Hepatocyte (in vitro differentiated cells): Measurements from ENCODE around the gene MGLL. TPM values are rescaled to one million over a fixed set of nuclear protein-coding genes. Genes with fewer than 3 reads are reported as not detected.
A peak's percentile ranks its signal among the peaks of the same experiment; 100 is the strongest.

Experiments
- DNase-seq: peaks from one replicate; pipeline ENCODE4 v3.0.0-alpha.2; 2016; ENCODE audit warnings: low spot score
- H2AFZ ChIP-seq: fragments of 200-600 bp; sonication (generic); 2 replicates; pipeline ENCODE4 v1.6.0; 2016; ENCODE audit warnings: antibody characterized with exemption, mild to moderate bottlenecking
- H3K27ac ChIP-seq: fragments of 200-600 bp; sonication (generic); 2 replicates; pipeline ENCODE4 v1.5.1; 2016; ENCODE audit warnings: mild to moderate bottlenecking
- H3K27me3 ChIP-seq: fragments of 200-600 bp; sonication (generic); 2 replicates; pipeline ENCODE4 v1.6.1; 2016
- H3K36me3 ChIP-seq: fragments of 200-600 bp; sonication (generic); replicated peaks from 2 replicates; pipeline ENCODE4 v1.5.1; 2016; ENCODE audit warnings: low read depth; ENCODE audit not compliant: insufficient read depth
- H3K4me1 ChIP-seq: fragments of 200-600 bp; sonication (generic); 2 replicates; pipeline ENCODE4 v1.5.1; 2016; ENCODE audit warnings: mild to moderate bottlenecking, moderate library complexity; ENCODE audit not compliant: insufficient read depth
- H3K4me2 ChIP-seq: fragments of 200-600 bp; sonication (generic); 2 replicates; pipeline ENCODE4 v1.6.0; 2016
- H3K4me3 ChIP-seq: fragments of 200-600 bp; sonication (generic); 2 replicates; pipeline ENCODE4 v1.5.1; 2016; ENCODE audit warnings: mild to moderate bottlenecking
- H3K79me2 ChIP-seq: fragments of 200-600 bp; sonication (generic); 2 replicates; pipeline ENCODE4 v1.6.0; 2017; ENCODE audit warnings: mild to moderate bottlenecking
- H3K9me2 ChIP-seq: fragments of 200-600 bp; sonication (generic); replicated peaks from 2 replicates; pipeline ENCODE4 v1.6.0; 2017; ENCODE audit warnings: mild to moderate bottlenecking; ENCODE audit not compliant: insufficient read depth
- H3K9me3 ChIP-seq: fragments of 200-600 bp; sonication (generic); 2 replicates; pipeline ENCODE4 v1.5.1; 2016; ENCODE audit warnings: low read depth, mild to moderate bottlenecking
- H4K20me1 ChIP-seq: fragments of 200-600 bp; sonication (generic); 2 replicates; pipeline ENCODE4 v1.6.0; 2016; ENCODE audit warnings: mild to moderate bottlenecking; ENCODE audit not compliant: insufficient read depth, poor library complexity, severe bottlenecking
- EZH2 ChIP-seq: fragments of 200-600 bp; sonication (generic); IDR thresholded peaks from 2 replicates; pipeline ENCODE4 v1.6.1; 2016; ENCODE audit warnings: antibody characterized with exemption, mild to moderate bottlenecking, borderline replicate concordance
- EZH2phosphoT487 ChIP-seq: fragments of 200-600 bp; sonication (generic); IDR thresholded peaks from one replicate; pipeline ENCODE4 v1.6.1; 2018; ENCODE audit warnings: antibody characterized with exemption, mild to moderate bottlenecking, low read depth, moderate library complexity; ENCODE audit not compliant: unreplicated experiment, severe bottlenecking
- WGBS: methylation state at CpG from one replicate; pipeline ENCODE4 v1.1.6; 2016; ENCODE audit warnings: low lambda C conversion rate; ENCODE audit errors: missing lambda C conversion rate; 5-methylcytosine and 5-hydroxymethylcytosine counted together
- polyA plus RNA-seq: library from polyadenylated mRNA; unstranded; fragments of >200 nt; fragmentation: Nextera tagmentation; extraction: Ambion mirVana; gene quantifications from 2 replicates; pipeline ENCODE4 v1.2.1, GENCODE V29; 2016
- total RNA-seq: library from RNA; depleted of rRNA; stranded (reverse); fragments of >200 nt; gene quantifications from 2 replicates; pipeline ENCODE4 v1.2.3, GENCODE V29; 2014
- TF ChIP-seq, protein P1 (sequence below): fragments of 200-600 bp; sonication (generic); IDR thresholded peaks from 2 replicates; pipeline ENCODE4 v1.5.1; 2016; ENCODE audit warnings: antibody characterized with exemption, mild to moderate bottlenecking; ENCODE audit not compliant: poor library complexity

MGLL gene
- total and polyA plus RNA-seq, 2 experiments from 2014 or later, result 7.3 to 21.4 TPM

DNA sequence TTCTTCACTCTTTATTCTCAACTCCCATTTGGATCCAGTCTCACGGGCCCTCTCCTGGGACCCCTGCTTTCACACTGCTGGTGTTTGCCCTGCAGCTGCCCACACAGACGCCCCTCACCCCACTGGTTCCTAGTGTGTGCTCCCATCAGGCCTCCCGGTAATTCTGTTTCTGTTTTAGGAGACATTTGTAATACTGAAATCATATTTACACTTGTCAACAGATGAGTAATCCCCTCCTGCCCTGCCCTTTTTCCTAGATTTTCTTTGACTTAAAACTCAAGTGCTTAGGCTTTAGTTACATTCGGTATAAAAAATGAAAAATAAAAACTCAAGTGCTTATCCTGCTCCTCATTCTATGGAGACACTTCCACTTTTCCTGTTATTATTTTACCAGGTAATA is 167.9 kb downstream of the MGLL start:
- TF ChIP-seq EZH2phosphoT487, result no peak
- TF ChIP-seq EZH2, result no peak
- TF ChIP-seq, protein P1, sequence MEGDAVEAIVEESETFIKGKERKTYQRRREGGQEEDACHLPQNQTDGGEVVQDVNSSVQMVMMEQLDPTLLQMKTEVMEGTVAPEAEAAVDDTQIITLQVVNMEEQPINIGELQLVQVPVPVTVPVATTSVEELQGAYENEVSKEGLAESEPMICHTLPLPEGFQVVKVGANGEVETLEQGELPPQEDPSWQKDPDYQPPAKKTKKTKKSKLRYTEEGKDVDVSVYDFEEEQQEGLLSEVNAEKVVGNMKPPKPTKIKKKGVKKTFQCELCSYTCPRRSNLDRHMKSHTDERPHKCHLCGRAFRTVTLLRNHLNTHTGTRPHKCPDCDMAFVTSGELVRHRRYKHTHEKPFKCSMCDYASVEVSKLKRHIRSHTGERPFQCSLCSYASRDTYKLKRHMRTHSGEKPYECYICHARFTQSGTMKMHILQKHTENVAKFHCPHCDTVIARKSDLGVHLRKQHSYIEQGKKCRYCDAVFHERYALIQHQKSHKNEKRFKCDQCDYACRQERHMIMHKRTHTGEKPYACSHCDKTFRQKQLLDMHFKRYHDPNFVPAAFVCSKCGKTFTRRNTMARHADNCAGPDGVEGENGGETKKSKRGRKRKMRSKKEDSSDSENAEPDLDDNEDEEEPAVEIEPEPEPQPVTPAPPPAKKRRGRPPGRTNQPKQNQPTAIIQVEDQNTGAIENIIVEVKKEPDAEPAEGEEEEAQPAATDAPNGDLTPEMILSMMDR, result no peak
- Histone ChIP-seq H3K79me2 (no peaks in the 10 kb centered on the region), H3K4me3 (no peak overlapping the region), H3K4me1 (no peaks in the 10 kb centered on the region), H3K27me3 (no peaks in the 10 kb centered on the region), H3K36me3 (no peaks in the 10 kb centered on the region), H2AFZ (no peak overlapping the region), H3K4me2 (no peak overlapping the region), H3K9me3 (no peaks in the 10 kb centered on the region), H3K9me2 (no peaks in the 10 kb centered on the region), H4K20me1 (no peaks in the 10 kb centered on the region), H3K27ac (no peak overlapping the region)
- DNase-seq, result no peak
- WGBS, result 85% methylated on average over 4 of the region's 4 CpGs

DNA sequence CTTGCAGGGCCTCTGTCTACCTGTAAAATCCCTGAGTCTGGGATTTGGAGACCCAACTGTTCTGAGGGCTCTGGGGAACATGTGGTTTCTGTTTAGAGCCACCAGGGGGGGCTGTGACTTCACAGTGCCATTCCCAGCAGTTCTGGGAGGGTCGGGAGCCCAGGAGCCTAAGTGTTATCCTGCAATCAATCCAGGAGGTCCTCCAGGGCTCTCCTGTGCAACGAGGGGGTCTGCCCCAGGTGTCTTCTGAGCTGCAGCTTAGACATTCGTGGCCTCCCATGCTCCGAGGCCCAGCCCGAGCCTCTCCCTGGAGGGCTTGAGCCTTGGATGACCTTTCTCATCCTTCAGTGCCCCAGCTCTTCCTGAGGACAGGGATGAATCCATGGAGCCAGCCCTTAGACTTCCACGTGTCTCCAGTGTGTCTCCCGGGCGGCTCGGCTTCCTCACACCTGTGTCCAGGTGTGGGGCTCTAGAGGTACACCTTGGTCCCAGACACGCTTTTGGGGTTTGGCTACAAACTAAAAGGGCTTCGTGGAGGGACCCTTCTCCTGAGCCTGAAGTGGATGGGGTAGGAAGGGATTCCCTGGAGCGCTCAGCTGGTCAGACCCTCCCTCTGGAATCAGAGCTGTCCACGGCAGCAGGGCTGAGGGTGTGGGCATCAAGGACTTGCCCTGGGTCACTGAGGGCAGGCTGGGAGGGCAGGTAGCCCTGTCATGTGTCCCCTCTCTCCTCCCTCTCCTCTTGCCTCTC is 169.9 kb downstream of the MGLL start:
- TF ChIP-seq EZH2, result no peak
- no peak for TF ChIP-seq EZH2phosphoT487
- TF ChIP-seq, protein P1, result peak; percentile 85
- DNase-seq, result peak; percentile 80
- Histone ChIP-seq H3K4me1 (no peaks in the 10 kb centered on the region), H3K79me2 (no peaks in the 10 kb centered on the region), H3K36me3 (no peaks in the 10 kb centered on the region), H3K9me2 (no peaks in the 10 kb centered on the region), H3K4me3 (no peak overlapping the region), H2AFZ (no peak overlapping the region), H3K27ac (no peak overlapping the region), H3K9me3 (no peaks in the 10 kb centered on the region), H4K20me1 (no peaks in the 10 kb centered on the region), H3K27me3 (no peaks in the 10 kb centered on the region), H3K4me2 (no peak overlapping the region)
- WGBS, result 69% methylated on average over 13 of the region's 13 CpGs

DNA sequence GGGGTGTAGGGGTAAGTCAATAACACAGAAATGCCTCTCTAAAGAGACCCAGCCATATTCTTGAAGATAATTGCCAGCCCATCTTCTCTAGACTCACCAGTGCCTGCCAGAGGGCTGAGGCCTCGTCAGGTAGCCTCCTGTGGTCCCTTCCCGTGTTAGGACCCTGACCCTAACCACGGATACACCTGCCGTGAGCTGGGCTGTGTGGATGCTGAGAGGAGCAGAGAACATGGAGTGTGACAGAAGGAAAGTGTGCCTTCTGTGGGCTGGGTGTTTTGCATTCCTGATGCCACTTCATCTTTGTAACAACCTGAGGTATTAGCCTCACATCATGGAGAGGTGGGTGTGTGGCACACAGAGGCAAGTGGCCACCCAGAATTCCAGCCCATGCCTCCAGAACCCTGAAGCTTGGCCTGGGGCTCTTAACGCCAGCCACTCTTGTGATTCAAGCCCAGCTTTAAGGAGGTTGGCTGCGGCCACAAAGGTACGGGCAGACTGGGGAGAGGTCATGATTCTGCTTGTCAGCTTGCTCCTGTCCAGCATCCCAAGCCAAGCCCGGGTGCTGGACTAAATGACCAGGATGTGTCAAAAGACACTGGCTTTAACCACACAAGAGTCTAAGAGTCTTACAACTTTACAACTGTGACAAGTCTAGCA is 170.7 kb downstream of the MGLL start:
- DNase-seq, result no peak
- H3K4me2 ChIP-seq, result no peak overlapping the region
- H3K36me3 ChIP-seq, result no peaks in the 10 kb centered on the region
- H3K9me2 ChIP-seq, result no peaks in the 10 kb centered on the region
- no peak overlapping the region for H3K27ac ChIP-seq
- TF ChIP-seq, protein P1, result no peak
- no peak for TF ChIP-seq EZH2phosphoT487
- TF ChIP-seq EZH2, result no peak
- H2AFZ ChIP-seq, result no peak overlapping the region
- no peaks in the 10 kb centered on the region for H3K4me1 ChIP-seq
- no peaks in the 10 kb centered on the region for H3K27me3 ChIP-seq
- H4K20me1 ChIP-seq, result no peaks in the 10 kb centered on the region
- no peaks in the 10 kb centered on the region for H3K79me2 ChIP-seq
- WGBS, result 88% methylated on average over 8 of the region's 8 CpGs
- no peaks in the 10 kb centered on the region for H3K9me3 ChIP-seq
- H3K4me3 ChIP-seq, result no peak overlapping the region
